ENCODE data around the gene ROPN1L. TPM values are rescaled to one million over a fixed set of nuclear protein-coding genes. Genes with fewer than 3 reads are reported as not detected.

ROPN1L gene
- total and polyA plus RNA-seq, 2 of the 8 experiments (the other 6 are each of a cell fraction or from before 2014, with no cell fraction given) = 0.24 to 0.73 TPM

GRCh38 chr5:10513501-10514442 lies 72.1 kb downstream of the ROPN1L start (continued):
- TF ChIP-seq SP1 (IDR thresholded peaks at IDR 0.05; ENCODE audit: low read depth, low read length) = peak; percentile 93
- no peak for TF ChIP-seq POU5F1 (IDR thresholded peaks at IDR 0.05; ENCODE audit: low read depth, low read length)
- no peak for TF ChIP-seq FOSL1 (IDR thresholded peaks at IDR 0.05; ENCODE audit: insufficient read depth, low read depth, low read length)
- TF ChIP-seq CEBPB (IDR thresholded peaks at IDR 0.05; ENCODE audit: low read depth, low read length) = no peak
- no peak for TF ChIP-seq SP4 (IDR thresholded peaks at IDR 0.05; ENCODE audit: low read length)
- TF ChIP-seq USF2 (IDR thresholded peaks at IDR 0.05; ENCODE audit: low read length) = no peak
- TF ChIP-seq YY1 (IDR thresholded peaks at IDR 0.05; ENCODE audit: low read depth, low read length) = peak; percentile 39; the same call in 1 of the 2 replicates
- no peak for TF ChIP-seq RNF2 (IDR thresholded peaks at IDR 0.05; ENCODE audit: borderline replicate concordance, low read depth, low read length, missing control alignments, poor library complexity, severe bottlenecking)
- TF ChIP-seq E2F6 (IDR thresholded peaks at IDR 0.05) = peak; percentile 45; the same call in 1 of the 2 replicates
- TF ChIP-seq NRF1 (IDR thresholded peaks at IDR 0.05; ENCODE audit: low read depth, low read length) = no peak
- peak; percentile 77 for TF ChIP-seq MAX (IDR thresholded peaks at IDR 0.05)
- TF ChIP-seq SIX5 (IDR thresholded peaks at IDR 0.05; ENCODE audit: low read depth, low read length) = no peak
- TF ChIP-seq CREB1 (IDR thresholded peaks at IDR 0.05) = 0 out of 2 replicates have a peak, but pooled peaks have one; percentile 24

Measured in H1 (cell line).